ENCODE data around the gene RFC3. TPM values are rescaled to one million over a fixed set of nuclear protein-coding genes. Genes with fewer than 3 reads are reported as not detected.

Gene RFC3
- total RNA-seq, 1 experiment from 2014 or later, result 38.2 TPM

- no peak overlapping the region for H2AFZ ChIP-seq (ENCODE audit: low read depth, low read length, poor library complexity, severe bottlenecking)
- CTCF ChIA-PET, result interaction anchor here (1.1 kb wide), 1 partner anchor 36 kb away, joined by 3 read pairs; no protein-coding TSS in a partner anchor
- POLR2A ChIA-PET, result no interaction called here
Measured at GRCh38 chr13:33798023-33798422, 19.9 kb upstream of the RFC3 start.

More at GRCh38 chr13:33798023-33798422, 19.9 kb upstream of the RFC3 start:
- H3K36me3 ChIP-seq (ENCODE audit: control insufficient read depth in 1 of 2, insufficient read depth in 2 of 2, low read length in 2 of 2), result no peaks in the 10 kb centered on the region
- H3K9me3 ChIP-seq (ENCODE audit: control insufficient read depth in 1 of 2, insufficient read depth in 1 of 2, low read depth in 1 of 2, low read length in 2 of 2), result no peaks in the 10 kb centered on the region
- no peaks in the 10 kb centered on the region for H4K20me1 ChIP-seq (ENCODE audit: insufficient read depth)
- no peaks in the 10 kb centered on the region for H3K79me2 ChIP-seq (ENCODE audit: insufficient read depth, low read length)
- DNase-seq (ENCODE audit: low read depth, low spot score) (no peak), ATAC-seq (no peak)
- H3K4me3 ChIP-seq (replicated peaks in 1 of 2; ENCODE audit: low read depth in 1 of 2, low read length in 2 of 2), result no peak overlapping the region
- H3K27ac ChIP-seq (ENCODE audit: low read depth, low read length), result no peak overlapping the region
- no peaks in the 10 kb centered on the region for H3K4me1 ChIP-seq (ENCODE audit: control insufficient read depth in 1 of 2, insufficient read depth in 2 of 2, low read length in 2 of 2)
- no peaks in the 10 kb centered on the region for H3K27me3 ChIP-seq (ENCODE audit: insufficient read depth, low read length)
- RAD21 ChIA-PET (ENCODE audit: low non-redundant PET in 1 of 2, low total read pairs in 2 of 2, uncharacterized antibody in 2 of 2, unreplicated experiment in 2 of 2), result no interaction called here
- no peak overlapping the region for H3K9ac ChIP-seq (ENCODE audit: low read length)
- TF ChIP-seq, protein P1, sequence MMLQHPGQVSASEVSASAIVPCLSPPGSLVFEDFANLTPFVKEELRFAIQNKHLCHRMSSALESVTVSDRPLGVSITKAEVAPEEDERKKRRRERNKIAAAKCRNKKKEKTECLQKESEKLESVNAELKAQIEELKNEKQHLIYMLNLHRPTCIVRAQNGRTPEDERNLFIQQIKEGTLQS (IDR thresholded peaks at IDR 0.05), result no peak
- TF ChIP-seq TCF7L2 (IDR thresholded peaks at IDR 0.05; ENCODE audit: borderline replicate concordance, extremely low read depth, insufficient read depth, insufficient read length) (no peak), POLR2AphosphoS5 (IDR thresholded peaks at IDR 0.05; ENCODE audit: low read depth, low read length) (no peak), JUND (IDR thresholded peaks at IDR 0.05) (no peak), CBX3 (IDR thresholded peaks at IDR 0.05; ENCODE audit: low read depth) (no peak), EZH2 (IDR thresholded peaks at IDR 0.05) (no peak), SRF (IDR thresholded peaks at IDR 0.05; ENCODE audit: low read depth) (no peak), YY1 (IDR thresholded peaks at IDR 0.05; ENCODE audit: extremely low read depth, insufficient replicate concordance, low read depth, low read length) (no peak), RAD21 (IDR thresholded peaks at IDR 0.05; ENCODE audit: low read depth) (no peak), POLR2A (IDR thresholded peaks at IDR 0.05; ENCODE audit: borderline replicate concordance, extremely low read depth, insufficient read depth, insufficient read length) (no peak), EGR1 (IDR thresholded peaks at IDR 0.05; ENCODE audit: low read depth) (no peak), FOSL1 (IDR thresholded peaks at IDR 0.05; ENCODE audit: low read depth) (no peak), SIN3A (IDR thresholded peaks at IDR 0.05; ENCODE audit: low read depth) (no peak), ELF1 (IDR thresholded peaks at IDR 0.05; ENCODE audit: borderline replicate concordance, low read depth) (no peak), ZNF274 (IDR thresholded peaks at IDR 0.05; ENCODE audit: low read depth, low read length) (no peak), SP1 (IDR thresholded peaks at IDR 0.05; ENCODE audit: low read depth) (no peak)
- TF ChIP-seq, protein P2, sequence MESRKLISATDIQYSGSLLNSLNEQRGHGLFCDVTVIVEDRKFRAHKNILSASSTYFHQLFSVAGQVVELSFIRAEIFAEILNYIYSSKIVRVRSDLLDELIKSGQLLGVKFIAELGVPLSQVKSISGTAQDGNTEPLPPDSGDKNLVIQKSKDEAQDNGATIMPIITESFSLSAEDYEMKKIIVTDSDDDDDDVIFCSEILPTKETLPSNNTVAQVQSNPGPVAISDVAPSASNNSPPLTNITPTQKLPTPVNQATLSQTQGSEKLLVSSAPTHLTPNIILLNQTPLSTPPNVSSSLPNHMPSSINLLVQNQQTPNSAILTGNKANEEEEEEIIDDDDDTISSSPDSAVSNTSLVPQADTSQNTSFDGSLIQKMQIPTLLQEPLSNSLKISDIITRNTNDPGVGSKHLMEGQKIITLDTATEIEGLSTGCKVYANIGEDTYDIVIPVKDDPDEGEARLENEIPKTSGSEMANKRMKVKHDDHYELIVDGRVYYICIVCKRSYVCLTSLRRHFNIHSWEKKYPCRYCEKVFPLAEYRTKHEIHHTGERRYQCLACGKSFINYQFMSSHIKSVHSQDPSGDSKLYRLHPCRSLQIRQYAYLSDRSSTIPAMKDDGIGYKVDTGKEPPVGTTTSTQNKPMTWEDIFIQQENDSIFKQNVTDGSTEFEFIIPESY (IDR thresholded peaks at IDR 0.05; ENCODE audit: extremely low read depth, insufficient replicate concordance, low read length), result no peak
- TF ChIP-seq, protein P3, sequence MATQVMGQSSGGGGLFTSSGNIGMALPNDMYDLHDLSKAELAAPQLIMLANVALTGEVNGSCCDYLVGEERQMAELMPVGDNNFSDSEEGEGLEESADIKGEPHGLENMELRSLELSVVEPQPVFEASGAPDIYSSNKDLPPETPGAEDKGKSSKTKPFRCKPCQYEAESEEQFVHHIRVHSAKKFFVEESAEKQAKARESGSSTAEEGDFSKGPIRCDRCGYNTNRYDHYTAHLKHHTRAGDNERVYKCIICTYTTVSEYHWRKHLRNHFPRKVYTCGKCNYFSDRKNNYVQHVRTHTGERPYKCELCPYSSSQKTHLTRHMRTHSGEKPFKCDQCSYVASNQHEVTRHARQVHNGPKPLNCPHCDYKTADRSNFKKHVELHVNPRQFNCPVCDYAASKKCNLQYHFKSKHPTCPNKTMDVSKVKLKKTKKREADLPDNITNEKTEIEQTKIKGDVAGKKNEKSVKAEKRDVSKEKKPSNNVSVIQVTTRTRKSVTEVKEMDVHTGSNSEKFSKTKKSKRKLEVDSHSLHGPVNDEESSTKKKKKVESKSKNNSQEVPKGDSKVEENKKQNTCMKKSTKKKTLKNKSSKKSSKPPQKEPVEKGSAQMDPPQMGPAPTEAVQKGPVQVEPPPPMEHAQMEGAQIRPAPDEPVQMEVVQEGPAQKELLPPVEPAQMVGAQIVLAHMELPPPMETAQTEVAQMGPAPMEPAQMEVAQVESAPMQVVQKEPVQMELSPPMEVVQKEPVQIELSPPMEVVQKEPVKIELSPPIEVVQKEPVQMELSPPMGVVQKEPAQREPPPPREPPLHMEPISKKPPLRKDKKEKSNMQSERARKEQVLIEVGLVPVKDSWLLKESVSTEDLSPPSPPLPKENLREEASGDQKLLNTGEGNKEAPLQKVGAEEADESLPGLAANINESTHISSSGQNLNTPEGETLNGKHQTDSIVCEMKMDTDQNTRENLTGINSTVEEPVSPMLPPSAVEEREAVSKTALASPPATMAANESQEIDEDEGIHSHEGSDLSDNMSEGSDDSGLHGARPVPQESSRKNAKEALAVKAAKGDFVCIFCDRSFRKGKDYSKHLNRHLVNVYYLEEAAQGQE (IDR thresholded peaks at IDR 0.05; ENCODE audit: low read depth), result no peak
- TF ChIP-seq, protein P4, sequence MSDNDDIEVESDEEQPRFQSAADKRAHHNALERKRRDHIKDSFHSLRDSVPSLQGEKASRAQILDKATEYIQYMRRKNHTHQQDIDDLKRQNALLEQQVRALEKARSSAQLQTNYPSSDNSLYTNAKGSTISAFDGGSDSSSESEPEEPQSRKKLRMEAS (IDR thresholded peaks at IDR 0.05), result no peak
- TF ChIP-seq, protein P5, sequence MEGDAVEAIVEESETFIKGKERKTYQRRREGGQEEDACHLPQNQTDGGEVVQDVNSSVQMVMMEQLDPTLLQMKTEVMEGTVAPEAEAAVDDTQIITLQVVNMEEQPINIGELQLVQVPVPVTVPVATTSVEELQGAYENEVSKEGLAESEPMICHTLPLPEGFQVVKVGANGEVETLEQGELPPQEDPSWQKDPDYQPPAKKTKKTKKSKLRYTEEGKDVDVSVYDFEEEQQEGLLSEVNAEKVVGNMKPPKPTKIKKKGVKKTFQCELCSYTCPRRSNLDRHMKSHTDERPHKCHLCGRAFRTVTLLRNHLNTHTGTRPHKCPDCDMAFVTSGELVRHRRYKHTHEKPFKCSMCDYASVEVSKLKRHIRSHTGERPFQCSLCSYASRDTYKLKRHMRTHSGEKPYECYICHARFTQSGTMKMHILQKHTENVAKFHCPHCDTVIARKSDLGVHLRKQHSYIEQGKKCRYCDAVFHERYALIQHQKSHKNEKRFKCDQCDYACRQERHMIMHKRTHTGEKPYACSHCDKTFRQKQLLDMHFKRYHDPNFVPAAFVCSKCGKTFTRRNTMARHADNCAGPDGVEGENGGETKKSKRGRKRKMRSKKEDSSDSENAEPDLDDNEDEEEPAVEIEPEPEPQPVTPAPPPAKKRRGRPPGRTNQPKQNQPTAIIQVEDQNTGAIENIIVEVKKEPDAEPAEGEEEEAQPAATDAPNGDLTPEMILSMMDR (IDR thresholded peaks at IDR 0.05 in 2 of 3, conservative IDR thresholded peaks at IDR 0.05 in 1 of 3; ENCODE audit: borderline replicate concordance in 1 of 3, insufficient read depth in 1 of 3, low read depth in 2 of 3, low read length in 2 of 3), result no peak
- no peaks in the 10 kb centered on the region for H3K9me2 ChIP-seq (ENCODE audit: insufficient read depth)
- H3K4me2 ChIP-seq (ENCODE audit: low read length), result no peak overlapping the region
- BruUV-seq (replicated peaks), result no TSS peak
- intact Hi-C loops (cut with micrococcal nuclease), result no loop called here
